ENCODE measurements around the gene BMPR1B.

The BMPR1B gene

GRCh38 chr4:95193391-95194224 lies 435.9 kb downstream of the BMPR1B start:
- TF ChIP-seq, protein P1, sequence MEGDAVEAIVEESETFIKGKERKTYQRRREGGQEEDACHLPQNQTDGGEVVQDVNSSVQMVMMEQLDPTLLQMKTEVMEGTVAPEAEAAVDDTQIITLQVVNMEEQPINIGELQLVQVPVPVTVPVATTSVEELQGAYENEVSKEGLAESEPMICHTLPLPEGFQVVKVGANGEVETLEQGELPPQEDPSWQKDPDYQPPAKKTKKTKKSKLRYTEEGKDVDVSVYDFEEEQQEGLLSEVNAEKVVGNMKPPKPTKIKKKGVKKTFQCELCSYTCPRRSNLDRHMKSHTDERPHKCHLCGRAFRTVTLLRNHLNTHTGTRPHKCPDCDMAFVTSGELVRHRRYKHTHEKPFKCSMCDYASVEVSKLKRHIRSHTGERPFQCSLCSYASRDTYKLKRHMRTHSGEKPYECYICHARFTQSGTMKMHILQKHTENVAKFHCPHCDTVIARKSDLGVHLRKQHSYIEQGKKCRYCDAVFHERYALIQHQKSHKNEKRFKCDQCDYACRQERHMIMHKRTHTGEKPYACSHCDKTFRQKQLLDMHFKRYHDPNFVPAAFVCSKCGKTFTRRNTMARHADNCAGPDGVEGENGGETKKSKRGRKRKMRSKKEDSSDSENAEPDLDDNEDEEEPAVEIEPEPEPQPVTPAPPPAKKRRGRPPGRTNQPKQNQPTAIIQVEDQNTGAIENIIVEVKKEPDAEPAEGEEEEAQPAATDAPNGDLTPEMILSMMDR (IDR thresholded peaks at IDR 0.05; ENCODE audit: low read depth, low read length) = no peak
- no peak for DNase-seq (ENCODE audit: extremely low read depth, low read depth)

GRCh38 chr4:95197353-95197752 lies 439.6 kb downstream of the BMPR1B start:
- DNase-seq (ENCODE audit: extremely low read depth, low read depth) = no peak
- TF ChIP-seq, protein P1 (IDR thresholded peaks at IDR 0.05; ENCODE audit: low read depth, low read length) = no peak

DNA sequence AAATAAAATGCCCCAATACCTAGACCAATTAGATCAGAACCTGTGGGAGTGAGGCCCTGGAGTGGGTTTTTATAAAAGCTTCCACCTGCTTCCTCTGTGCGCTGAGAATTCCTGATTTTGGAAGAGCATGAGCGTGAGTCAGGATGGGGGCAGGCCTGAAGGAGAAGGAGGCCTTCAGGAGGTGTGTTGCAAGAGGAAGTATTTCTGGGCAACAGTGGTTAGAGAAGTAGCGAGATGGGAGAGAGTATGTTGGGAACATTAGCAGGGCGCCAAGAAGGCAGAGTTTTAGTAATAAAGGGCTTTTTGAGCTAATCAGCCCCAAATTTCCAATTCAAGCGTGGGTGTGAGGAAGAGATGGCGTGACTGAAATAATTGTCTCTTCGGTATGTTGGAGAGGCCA lies 441.2 kb downstream of the BMPR1B start:
- DNase-seq (ENCODE audit: extremely low read depth, low read depth) = no peak
- TF ChIP-seq, protein P1 (IDR thresholded peaks at IDR 0.05; ENCODE audit: low read depth, low read length) = no peak

DNA sequence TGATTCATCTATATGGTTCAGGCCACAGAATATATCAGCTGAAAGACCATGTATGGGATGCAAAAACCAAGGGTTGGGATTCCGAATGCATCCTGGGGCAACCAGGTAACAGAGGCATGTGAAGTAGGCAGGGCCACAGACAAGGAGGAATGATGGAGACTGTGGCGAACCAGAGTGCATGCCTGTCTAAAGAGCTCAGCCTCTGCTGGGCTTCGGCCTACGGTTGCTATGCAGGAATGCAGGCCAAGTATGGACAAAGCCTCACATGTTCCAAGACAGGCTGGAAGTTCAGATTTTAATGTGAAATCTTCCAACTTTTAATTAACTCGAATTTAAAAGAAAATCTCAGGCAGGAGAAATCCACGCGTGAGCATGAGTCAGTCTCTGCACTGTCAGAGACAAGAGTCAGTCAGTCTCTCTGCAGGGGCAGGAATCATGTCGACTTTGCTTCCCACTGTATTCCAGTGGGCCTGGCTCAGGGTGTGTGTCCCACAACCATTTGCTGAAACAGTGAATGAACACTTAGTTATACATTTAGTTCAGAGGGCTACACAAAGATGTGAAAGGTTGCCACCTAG lies 446.6 kb downstream of the BMPR1B start:
- no peak for DNase-seq (ENCODE audit: extremely low read depth, low read depth)
- TF ChIP-seq, protein P1 (IDR thresholded peaks at IDR 0.05; ENCODE audit: low read depth, low read length) = no peak

GRCh38 chr4:95204873-95205272 lies 447.1 kb downstream of the BMPR1B start:
- TF ChIP-seq, protein P1 (IDR thresholded peaks at IDR 0.05; ENCODE audit: low read depth, low read length) = no peak
- DNase-seq (ENCODE audit: extremely low read depth, low read depth) = no peak
